Endothelial cell of umbilical vein (primary cell): ENCODE results near the gene SMURF1. TPM values are rescaled to one million over a fixed set of nuclear protein-coding genes. Genes with fewer than 3 reads are reported as not detected.

Experiments
- BruUV-seq: library from RNA; stranded (reverse); fragments of 400-500 nt; replicated peaks from 2 replicates; lab custom pipeline; 2021; lab: Mats Ljungman, UMichigan
- CTCF ChIA-PET: fragments of 300-600, 350-600 bp; sonication (Branson Sonifier 250); formaldehyde crosslinking; loops from one replicate; lab custom pipeline; 2021; ENCODE audit warnings: antibody characterized with exemption, inconsistent platforms; lab: Charles Lee
- POLR2A ChIA-PET: fragments of 300-600, 350-600 bp; sonication (Branson Sonifier 250); formaldehyde crosslinking; loops from one replicate; lab custom pipeline; 2021; ENCODE audit warnings: antibody characterized with exemption, inconsistent platforms; lab: Charles Lee
- DNase-seq: peaks from one replicate; pipeline ENCODE4 v3.0.0-alpha.2; 2011; ENCODE audit warnings: low read depth, low spot score
- FAIRE-seq: peaks from 2 replicates; lab custom pipeline; 2011; peaks lifted over from hg19 to GRCh38; lab: Jason Lieb, UNC
- H2AFZ ChIP-seq: 2 replicates; pipeline ENCODE4 v1.6.0; 2012; ENCODE audit warnings: low read depth, low read length, control low read depth, inconsistent platforms
- H3K27ac ChIP-seq: 2 replicates; pipeline ENCODE4 v1.5.1; 2011; ENCODE audit warnings: low read depth, mild to moderate bottlenecking, control low read depth, low read length, moderate library complexity; ENCODE audit not compliant: insufficient read depth
- H3K27me3 ChIP-seq, 2 experiments: 2 replicates each; pipeline versions ENCODE4 v1.6.0 to v1.6.1; 2011; ENCODE audit warnings: low read length in 2 of 2, mixed read lengths in 1 of 2; ENCODE audit not compliant: control insufficient read depth in 2 of 2, insufficient read depth in 2 of 2
- H3K36me3 ChIP-seq, 2 experiments: 2 replicates in 1 of 2; 3 replicates in 1 of 2; pipeline ENCODE4 v1.5.1; 2011; ENCODE audit warnings: low read length in 2 of 2, mild to moderate bottlenecking in 1 of 2, moderate library complexity in 1 of 2; ENCODE audit not compliant: control insufficient read depth in 2 of 2, insufficient read depth in 2 of 2; ENCODE audit errors: extremely low read depth in 1 of 2
- H3K4me1 ChIP-seq: 3 replicates; pipeline ENCODE4 v1.5.1; 2011; ENCODE audit warnings: mild to moderate bottlenecking, low read length; ENCODE audit not compliant: control insufficient read depth, insufficient read depth; ENCODE audit errors: extremely low read depth
- H3K4me2 ChIP-seq: 2 replicates; pipeline ENCODE4 v1.6.1; 2011; ENCODE audit warnings: low read length, control low read depth, mixed read lengths; ENCODE audit not compliant: insufficient read depth
- H3K4me3 ChIP-seq, 3 experiments: fragments of 200-600 bp in 1 of 3; sonication (generic), shearing (Covaris generic) in 1 of 3; replicated peaks in 1 of 3; 2 replicates each; pipeline ENCODE4 v1.5.1; 2011 to 2016; ENCODE audit warnings: control low read depth in 3 of 3, low read length in 3 of 3, mild to moderate bottlenecking in 2 of 3, inconsistent platforms in 1 of 3, low read depth in 1 of 3, moderate library complexity in 1 of 3; ENCODE audit not compliant: insufficient read depth in 1 of 3
- H3K79me2 ChIP-seq: 2 replicates; pipeline ENCODE4 v1.6.0; 2012; ENCODE audit warnings: low read length, inconsistent platforms; ENCODE audit not compliant: control insufficient read depth, insufficient read depth
- H3K9ac ChIP-seq: replicated peaks from 2 replicates; pipeline ENCODE3; 2011; ENCODE audit warnings: low read length, control low read depth; ENCODE audit not compliant: insufficient read depth; ENCODE audit errors: extremely low read depth
- H3K9me1 ChIP-seq: replicated peaks from 3 replicates; pipeline ENCODE4 v1.6.0; 2011; ENCODE audit warnings: mild to moderate bottlenecking, low read length; ENCODE audit not compliant: control insufficient read depth, insufficient read depth; ENCODE audit errors: extremely low read depth
- H3K9me3 ChIP-seq: replicated peaks from 2 replicates; pipeline ENCODE4 v1.5.1; 2012; ENCODE audit warnings: low read length, inconsistent platforms; ENCODE audit not compliant: control insufficient read depth, insufficient read depth
- H4K20me1 ChIP-seq: replicated peaks from 2 replicates; pipeline ENCODE3; 2011; ENCODE audit warnings: mild to moderate bottlenecking, low read length; ENCODE audit not compliant: control insufficient read depth, insufficient read depth; ENCODE audit errors: extremely low read depth
- EZH2 ChIP-seq: IDR thresholded peaks from 2 replicates; pipeline ENCODE4 v1.6.1; 2012; ENCODE audit warnings: borderline replicate concordance, low read depth, mild to moderate bottlenecking, moderate library complexity, low read length, inconsistent platforms; ENCODE audit not compliant: severe bottlenecking
- FOS ChIP-seq: IDR thresholded peaks from 2 replicates; pipeline ENCODE4 v1.6.1; 2011; ENCODE audit warnings: mild to moderate bottlenecking, low read length, moderate library complexity, borderline replicate concordance; ENCODE audit not compliant: insufficient read depth
- GATA2 ChIP-seq: IDR thresholded peaks from 2 replicates; pipeline ENCODE4 v1.7.0; 2011; ENCODE audit warnings: low read depth, mild to moderate bottlenecking, moderate library complexity, mixed read lengths, low read length; ENCODE audit not compliant: insufficient read length, insufficient read depth
- JUN ChIP-seq: IDR thresholded peaks from 2 replicates; pipeline ENCODE4 v1.6.1; 2011; ENCODE audit warnings: borderline replicate concordance, low read depth; ENCODE audit not compliant: insufficient read length, insufficient read depth
- MYC ChIP-seq: IDR thresholded peaks from one replicate; pipeline ENCODE4 v1.6.1; 2011; ENCODE audit warnings: mild to moderate bottlenecking, low read depth, low read length
- POLR2A ChIP-seq: IDR thresholded peaks from 2 replicates; pipeline ENCODE4 v1.6.1; 2012; ENCODE audit warnings: low read depth, mild to moderate bottlenecking, control low read depth, low read length
- POLR2AphosphoS5 ChIP-seq: IDR thresholded peaks from 2 replicates; pipeline ENCODE4 v1.6.1; 2012; ENCODE audit warnings: low read depth, mild to moderate bottlenecking, control low read depth, low read length, moderate library complexity; ENCODE audit not compliant: insufficient read depth
- dilution Hi-C: fragments of 300-500 bp; cut with MboI; formaldehyde crosslinking; loops from one replicate; pipeline ENCODE4 v1.15.0; 2019; ENCODE audit warnings: low sequenced_read_pairs; ENCODE audit not compliant: extremely low pct_ligation_motif_present
- intact Hi-C: fragments of 100-400 bp; cut with micrococcal nuclease; formaldehyde crosslinking; loops from one replicate; pipeline ENCODE4 v1.10.0; 2022
- polyA plus RNA-seq, 4 experiments: library from polyadenylated mRNA; depleted of rRNA in 3 of 4; stranded (reverse) in 3 of 4; unstranded in 1 of 4; fragments of >200 nt; gene quantifications; 2 replicates each; pipeline versions ENCODE4 v1.2.1 to v1.2.3, GENCODE V29; 2011 to 2012; ENCODE audit warnings: missing spikeins in 1 of 4
- total RNA-seq: library from RNA; stranded (reverse); gene quantifications from 2 replicates; pipeline ENCODE4 v1.2.3, GENCODE V29; 2021
- TF ChIP-seq, protein P1 (sequence below), 2 donors: IDR thresholded peaks; 1 replicate in 1 of 2; 2 replicates in 1 of 2; pipeline ENCODE4 v1.5.1; 2011; ENCODE audit warnings: low read length in 2 of 2, mild to moderate bottlenecking in 2 of 2, moderate library complexity in 2 of 2, control low read depth in 1 of 2, inconsistent platforms in 1 of 2, low read depth in 1 of 2; ENCODE audit not compliant: insufficient read depth in 1 of 2; ENCODE audit errors: extremely low read depth in 1 of 2
- TF ChIP-seq, protein P2 (sequence below): IDR thresholded peaks from 2 replicates; pipeline ENCODE4 v1.6.1; 2011; ENCODE audit not compliant: insufficient read depth, insufficient read length

The SMURF1 gene
- total and polyA plus RNA-seq, 2 donors (not counting 3 experiments of a cell fraction or from before 2014, with no cell fraction given) = 11.5 to 22.8 TPM

DNA sequence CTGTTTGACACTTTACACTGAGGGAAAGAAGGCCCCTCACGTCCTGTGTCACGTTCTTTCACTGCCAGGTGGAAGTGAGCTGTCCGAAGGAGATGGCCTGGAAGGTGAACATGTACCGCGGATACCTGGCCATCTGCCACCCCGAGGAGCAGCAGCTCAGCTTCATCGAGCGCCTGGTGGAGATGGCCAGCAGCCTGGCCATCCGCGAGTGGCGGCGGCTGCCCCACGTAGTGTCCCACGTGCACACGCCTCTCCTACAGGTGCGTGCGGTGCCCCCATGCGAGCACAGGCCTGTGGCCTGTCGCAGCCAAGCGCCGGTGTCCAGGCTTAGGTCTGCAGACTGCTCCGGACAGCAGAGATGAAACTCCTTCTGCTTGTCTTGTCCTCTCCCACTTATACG is 162.2 kb downstream of the SMURF1 start:
- no peak for FAIRE-seq
- POLR2A ChIA-PET = no interaction called here

More for the DNA sequence above, 162.2 kb downstream of the SMURF1 start:
- Histone ChIP-seq H3K79me2 (no peaks in the 10 kb centered on the region), H3K27ac (no peak overlapping the region), H2AFZ (no peak overlapping the region), H3K9ac (no peak overlapping the region), H3K36me3 (peaks cover 40 to 41% of the 10 kb centered on the region in 2 experiments), H4K20me1 (no peaks in the 10 kb centered on the region), H3K4me1 (no peaks in the 10 kb centered on the region), H3K27me3 (no peaks in the 10 kb centered on the region), H3K9me3 (no peaks in the 10 kb centered on the region), H3K4me3 (no peak overlapping the region), H3K4me2 (no peak overlapping the region), H3K9me1 (no peaks in the 10 kb centered on the region)
- dilution Hi-C loops = no loop called here
- no TSS peak for BruUV-seq
- intact Hi-C loops = no loop called here
- CTCF ChIA-PET = no interaction called here
- no peak for DNase-seq
- TF ChIP-seq POLR2AphosphoS5 (no peak), POLR2A (no peak), JUN (no peak), GATA2 (no peak), FOS (no peak), EZH2 (no peak), MYC (no peak)
- TF ChIP-seq, protein P1, sequence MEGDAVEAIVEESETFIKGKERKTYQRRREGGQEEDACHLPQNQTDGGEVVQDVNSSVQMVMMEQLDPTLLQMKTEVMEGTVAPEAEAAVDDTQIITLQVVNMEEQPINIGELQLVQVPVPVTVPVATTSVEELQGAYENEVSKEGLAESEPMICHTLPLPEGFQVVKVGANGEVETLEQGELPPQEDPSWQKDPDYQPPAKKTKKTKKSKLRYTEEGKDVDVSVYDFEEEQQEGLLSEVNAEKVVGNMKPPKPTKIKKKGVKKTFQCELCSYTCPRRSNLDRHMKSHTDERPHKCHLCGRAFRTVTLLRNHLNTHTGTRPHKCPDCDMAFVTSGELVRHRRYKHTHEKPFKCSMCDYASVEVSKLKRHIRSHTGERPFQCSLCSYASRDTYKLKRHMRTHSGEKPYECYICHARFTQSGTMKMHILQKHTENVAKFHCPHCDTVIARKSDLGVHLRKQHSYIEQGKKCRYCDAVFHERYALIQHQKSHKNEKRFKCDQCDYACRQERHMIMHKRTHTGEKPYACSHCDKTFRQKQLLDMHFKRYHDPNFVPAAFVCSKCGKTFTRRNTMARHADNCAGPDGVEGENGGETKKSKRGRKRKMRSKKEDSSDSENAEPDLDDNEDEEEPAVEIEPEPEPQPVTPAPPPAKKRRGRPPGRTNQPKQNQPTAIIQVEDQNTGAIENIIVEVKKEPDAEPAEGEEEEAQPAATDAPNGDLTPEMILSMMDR (IDR thresholded peaks at IDR 0.05; ENCODE audit: extremely low read depth in 1 of 2, insufficient read depth in 1 of 2, low read depth in 1 of 2, low read length in 2 of 2) = no peak
- TF ChIP-seq, protein P2, sequence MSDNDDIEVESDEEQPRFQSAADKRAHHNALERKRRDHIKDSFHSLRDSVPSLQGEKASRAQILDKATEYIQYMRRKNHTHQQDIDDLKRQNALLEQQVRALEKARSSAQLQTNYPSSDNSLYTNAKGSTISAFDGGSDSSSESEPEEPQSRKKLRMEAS = no peak
